GM12891 (cell line): Measurements from ENCODE around the gene RTL10.

Experiments
- DNase-seq: peaks from one replicate; pipeline ENCODE4 v3.0.0; 2011; ENCODE audit warnings: low spot score; ENCODE audit not compliant: insufficient read length
- FAIRE-seq: peaks from 2 replicates; lab custom pipeline; 2011; peaks lifted over from hg19 to GRCh38; lab: Jason Lieb, UNC
- PAX5 ChIP-seq: IDR thresholded peaks from 2 replicates; pipeline ENCODE4 v1.6.1; 2011; ENCODE audit warnings: low read length, moderate library complexity, mild to moderate bottlenecking; ENCODE audit not compliant: insufficient read depth, severe bottlenecking
- POLR2A ChIP-seq: IDR thresholded peaks from 2 replicates; pipeline ENCODE4 v1.6.1; 2011; ENCODE audit warnings: low read depth, low read length, control low read depth
- POLR2AphosphoS5 ChIP-seq: IDR thresholded peaks from 2 replicates; pipeline ENCODE4 v1.6.1; 2011; ENCODE audit warnings: low read depth, low read length, control low read depth
- POU2F2 ChIP-seq: IDR thresholded peaks from 2 replicates; pipeline ENCODE4 v1.6.1; 2011; ENCODE audit warnings: low read depth, mild to moderate bottlenecking, control low read depth, low read length, moderate library complexity
- SPI1 ChIP-seq: IDR thresholded peaks from 2 replicates; pipeline ENCODE4 v1.6.1; 2011; ENCODE audit warnings: low read depth, low read length, control low read depth
- TAF1 ChIP-seq: IDR thresholded peaks from 2 replicates; pipeline ENCODE4 v1.6.1; 2011; ENCODE audit warnings: low read depth, low read length, control low read depth

The RTL10 gene

GRCh38 chr22:19870153-19871022 is 15.7 kb upstream of the RTL10 start:
- DNase-seq (no peak), FAIRE-seq (no peak)
- TF ChIP-seq POU2F2 (no peak), POLR2A (no peak), POLR2AphosphoS5 (no peak), PAX5 (no peak), SPI1 (no peak), TAF1 (no peak)

DNA sequence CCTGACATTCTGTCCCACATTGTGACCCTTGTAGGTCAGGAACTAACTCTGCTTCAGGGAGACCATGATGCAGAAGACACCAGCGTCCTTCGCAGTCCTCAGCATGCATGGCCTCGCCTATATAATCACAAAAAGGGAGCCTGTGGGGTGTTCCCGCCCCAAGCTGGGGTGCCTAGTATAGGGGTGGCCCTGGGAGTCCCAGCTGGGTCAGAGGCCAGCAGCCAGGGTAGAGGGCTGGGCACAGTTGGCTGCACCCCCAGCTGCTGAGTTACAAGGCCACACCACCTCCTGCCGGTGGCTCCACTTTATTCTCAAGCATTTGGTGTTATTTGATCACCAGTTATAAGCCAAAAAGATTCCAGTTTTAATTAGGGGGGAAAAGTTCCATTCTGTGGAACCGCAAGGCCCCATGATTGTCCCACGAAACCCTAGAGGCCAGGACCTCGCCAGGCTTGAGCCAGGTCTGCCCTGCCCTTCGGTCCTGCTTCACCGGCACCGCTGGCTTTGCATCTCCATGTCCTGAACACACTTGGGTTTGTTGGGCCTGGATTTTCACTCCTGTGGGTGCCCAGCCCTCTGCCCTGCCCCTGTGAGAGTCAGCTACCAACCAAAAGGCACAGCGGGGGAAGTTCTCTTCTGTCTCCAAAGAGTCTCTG is 15.0 kb upstream of the RTL10 start:
- DNase-seq = no peak
- no peak for FAIRE-seq
- TF ChIP-seq SPI1 (no peak), PAX5 (no peak), POU2F2 (no peak), POLR2AphosphoS5 (no peak), POLR2A (no peak), TAF1 (no peak)

DNA sequence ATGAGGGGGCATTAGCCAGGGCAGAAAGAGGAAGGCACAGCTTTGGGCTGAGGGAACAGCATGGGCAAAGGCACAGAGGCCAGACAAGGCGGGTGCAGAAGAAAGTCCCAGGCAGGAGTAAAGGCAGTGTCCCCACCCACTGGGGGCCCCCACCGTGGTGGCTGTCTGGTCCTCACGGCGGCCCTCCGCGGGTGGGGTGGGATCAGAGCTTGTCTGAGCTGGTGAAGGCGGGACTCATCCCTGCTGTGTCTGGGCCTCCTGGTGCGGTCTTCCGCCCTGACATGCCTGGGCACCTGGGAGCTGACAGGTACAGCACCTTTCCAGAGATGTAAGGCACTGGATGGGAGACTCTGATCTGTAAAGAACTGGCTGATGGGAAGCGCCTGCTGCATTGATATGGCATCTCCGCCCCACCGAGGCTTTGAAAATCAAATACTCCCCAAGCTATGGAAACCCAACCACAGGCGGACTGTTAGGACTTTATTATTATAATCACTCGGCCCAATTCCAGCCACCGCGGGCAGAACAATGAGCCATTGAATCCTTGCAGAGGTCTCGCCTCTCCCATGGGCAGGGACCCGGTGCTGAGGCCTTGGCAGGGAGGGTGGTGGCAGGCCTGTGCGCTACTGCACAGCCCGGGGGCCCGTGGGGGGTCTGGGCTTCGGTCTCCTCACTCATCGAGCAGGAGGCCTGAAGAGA is 14.2 kb upstream of the RTL10 start:
- DNase-seq = no peak
- FAIRE-seq = no peak
- TF ChIP-seq POU2F2 (no peak), POLR2A (no peak), SPI1 (no peak), PAX5 (no peak), POLR2AphosphoS5 (no peak), TAF1 (no peak)

GRCh38 chr22:19868333-19868732 is 13.7 kb upstream of the RTL10 start:
- no peak for FAIRE-seq
- DNase-seq = no peak
- no peak for TF ChIP-seq PAX5
- TF ChIP-seq POLR2AphosphoS5 = no peak
- no peak for TF ChIP-seq SPI1
- no peak for TF ChIP-seq POU2F2
- no peak for TF ChIP-seq TAF1
- no peak for TF ChIP-seq POLR2A

GRCh38 chr22:19867617-19868016 is 12.9 kb upstream of the RTL10 start:
- FAIRE-seq (no peak), DNase-seq (no peak)
- TF ChIP-seq TAF1 = no peak
- TF ChIP-seq SPI1 = no peak
- TF ChIP-seq POU2F2 = no peak
- no peak for TF ChIP-seq POLR2AphosphoS5
- no peak for TF ChIP-seq PAX5
- no peak for TF ChIP-seq POLR2A

DNA sequence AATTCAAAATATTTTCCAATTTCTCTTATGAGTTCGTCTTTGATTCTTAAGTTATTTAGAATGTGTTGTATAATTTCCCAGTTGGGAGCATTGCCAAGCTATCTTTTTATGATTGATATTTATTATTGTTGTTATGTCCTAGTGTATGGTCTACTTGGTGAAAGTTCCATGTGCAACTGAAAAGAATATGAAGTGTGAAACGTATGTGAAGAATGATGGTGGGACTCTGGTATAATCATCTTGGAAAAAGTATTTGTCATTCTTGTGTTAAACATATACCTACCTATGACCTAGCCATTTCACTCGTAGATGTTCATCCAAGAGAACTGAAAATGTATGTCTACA is 12.0 kb upstream of the RTL10 start:
- TF ChIP-seq SPI1 (no peak), TAF1 (no peak), PAX5 (no peak), POU2F2 (no peak), POLR2AphosphoS5 (no peak), POLR2A (no peak)
- FAIRE-seq (no peak), DNase-seq (no peak)

GRCh38 chr22:19865141-19865829 is 10.6 kb upstream of the RTL10 start:
- no peak for TF ChIP-seq TAF1
- TF ChIP-seq POU2F2 = no peak
- no peak for TF ChIP-seq POLR2AphosphoS5
- no peak for TF ChIP-seq SPI1
- no peak for TF ChIP-seq PAX5
- no peak for TF ChIP-seq POLR2A
- no peak for FAIRE-seq
- no peak for DNase-seq

DNA sequence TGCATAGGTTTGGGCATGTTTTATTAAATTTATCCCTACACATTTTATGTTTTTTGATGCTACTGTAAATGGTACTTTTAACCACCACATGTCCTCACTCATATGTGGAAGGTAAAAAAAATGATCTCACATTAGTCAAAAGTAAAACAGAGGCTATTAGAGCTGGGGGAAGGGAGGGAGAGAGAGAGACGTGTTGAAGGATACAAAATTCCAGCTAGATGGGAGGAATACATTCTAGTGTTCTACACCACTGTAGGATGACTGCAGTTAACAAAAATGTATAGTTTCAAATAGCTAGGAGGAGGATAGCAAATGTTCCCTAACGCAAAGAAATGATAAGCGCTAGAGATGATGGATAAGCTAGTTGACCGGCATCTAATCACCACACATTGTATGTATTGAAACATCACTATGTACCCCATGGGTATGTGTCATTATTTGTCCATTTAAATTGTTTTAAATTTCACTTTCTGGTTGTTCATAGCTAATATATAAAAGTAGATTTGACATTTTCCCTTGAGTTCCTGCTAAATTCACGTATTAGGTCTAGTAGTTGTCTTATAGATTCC is 9.9 kb upstream of the RTL10 start:
- TF ChIP-seq PAX5 = no peak
- no peak for TF ChIP-seq POLR2A
- no peak for TF ChIP-seq POLR2AphosphoS5
- TF ChIP-seq POU2F2 = no peak
- no peak for TF ChIP-seq SPI1
- no peak for TF ChIP-seq TAF1
- FAIRE-seq = no peak
- no peak for DNase-seq

GRCh38 chr22:19863571-19863970 is 8.9 kb upstream of the RTL10 start:
- no peak for TF ChIP-seq TAF1
- TF ChIP-seq POLR2A = no peak
- no peak for TF ChIP-seq POLR2AphosphoS5
- TF ChIP-seq PAX5 = no peak
- TF ChIP-seq SPI1 = no peak
- TF ChIP-seq POU2F2 = no peak
- no peak for DNase-seq
- FAIRE-seq = no peak
